Cardiac muscle cell (in vitro differentiated cells and primary cell): ENCODE results near the gene MAPT. TPM values are rescaled to one million over a fixed set of nuclear protein-coding genes. Genes with fewer than 3 reads are reported as not detected.
A peak's percentile ranks its signal among the peaks of the same experiment; 100 is the strongest.

Experiments
- DNase-seq, 2 donors: peaks; one replicate each; pipeline versions ENCODE4 v3.0.0 to v3.0.0-alpha.2; 2010 to 2017; ENCODE audit warnings: low read depth in 1 of 2, low spot score in 1 of 2
- H3K27ac ChIP-seq: fragments of 200-600 bp; sonication (generic); 2 replicates; pipeline ENCODE4 v1.5.1; 2016
- H3K27me3 ChIP-seq: fragments of 200-600 bp; sonication (generic); 2 replicates; pipeline ENCODE4 v1.6.0; 2016; ENCODE audit warnings: control low read depth
- H3K36me3 ChIP-seq: fragments of 200-600 bp; sonication (generic); 2 replicates; pipeline ENCODE4 v1.5.1; 2016; ENCODE audit warnings: control low read depth
- H3K4me1 ChIP-seq: fragments of 200-600 bp; sonication (generic); 2 replicates; pipeline ENCODE4 v1.8.1; 2017; ENCODE audit warnings: low read depth, mild to moderate bottlenecking, mixed run types
- H3K4me3 ChIP-seq: fragments of 200-600 bp; sonication (generic); 2 replicates; pipeline ENCODE4 v1.5.1; 2016; ENCODE audit warnings: mild to moderate bottlenecking
- H3K9me3 ChIP-seq: fragments of 200-600 bp; sonication (generic); 2 replicates; pipeline ENCODE4 v1.5.1; 2017; ENCODE audit warnings: low read depth, mild to moderate bottlenecking, control low read depth
- polyA plus RNA-seq: library from polyadenylated mRNA; unstranded; fragments of >200 nt; fragmentation: Nextera tagmentation; extraction: Ambion mirVana; gene quantifications from 2 replicates; pipeline ENCODE4 v1.2.1, GENCODE V29; 2016
- total RNA-seq: library from RNA; depleted of rRNA; stranded (reverse); fragments of >200 nt; gene quantifications from 2 replicates; pipeline ENCODE4 v1.2.3, GENCODE V29; 2016
- TF ChIP-seq, protein P1 (sequence below): IDR thresholded peaks from 2 replicates; pipeline ENCODE4 v1.5.1; 2012; ENCODE audit warnings: low read depth, mild to moderate bottlenecking, low read length

MAPT gene
- total and polyA plus RNA-seq, 2 experiments from 2014 or later = 1.3 to 1.9 TPM

DNA sequence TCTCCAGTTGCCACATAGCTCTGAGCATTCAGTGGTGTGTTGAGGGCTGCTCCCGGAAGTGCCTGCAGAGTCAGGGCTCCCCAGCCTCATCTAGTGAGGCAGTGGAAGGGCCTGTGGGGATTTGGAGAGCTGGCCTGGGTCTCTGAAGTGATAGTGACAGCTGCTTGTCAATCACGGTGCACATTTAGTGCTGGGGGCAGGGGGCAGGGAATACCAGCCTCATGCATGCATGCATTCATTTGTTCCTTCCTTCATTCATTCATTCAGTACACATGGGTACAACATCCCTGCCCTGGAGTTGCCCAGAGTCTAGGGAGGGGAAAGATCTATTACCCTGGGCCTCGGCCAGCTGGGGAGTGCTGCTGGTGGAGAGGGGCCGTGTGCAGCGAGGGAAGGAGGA, 93.4 kb downstream of the MAPT start:
- H3K27ac ChIP-seq = no peak overlapping the region
- TF ChIP-seq, protein P1, sequence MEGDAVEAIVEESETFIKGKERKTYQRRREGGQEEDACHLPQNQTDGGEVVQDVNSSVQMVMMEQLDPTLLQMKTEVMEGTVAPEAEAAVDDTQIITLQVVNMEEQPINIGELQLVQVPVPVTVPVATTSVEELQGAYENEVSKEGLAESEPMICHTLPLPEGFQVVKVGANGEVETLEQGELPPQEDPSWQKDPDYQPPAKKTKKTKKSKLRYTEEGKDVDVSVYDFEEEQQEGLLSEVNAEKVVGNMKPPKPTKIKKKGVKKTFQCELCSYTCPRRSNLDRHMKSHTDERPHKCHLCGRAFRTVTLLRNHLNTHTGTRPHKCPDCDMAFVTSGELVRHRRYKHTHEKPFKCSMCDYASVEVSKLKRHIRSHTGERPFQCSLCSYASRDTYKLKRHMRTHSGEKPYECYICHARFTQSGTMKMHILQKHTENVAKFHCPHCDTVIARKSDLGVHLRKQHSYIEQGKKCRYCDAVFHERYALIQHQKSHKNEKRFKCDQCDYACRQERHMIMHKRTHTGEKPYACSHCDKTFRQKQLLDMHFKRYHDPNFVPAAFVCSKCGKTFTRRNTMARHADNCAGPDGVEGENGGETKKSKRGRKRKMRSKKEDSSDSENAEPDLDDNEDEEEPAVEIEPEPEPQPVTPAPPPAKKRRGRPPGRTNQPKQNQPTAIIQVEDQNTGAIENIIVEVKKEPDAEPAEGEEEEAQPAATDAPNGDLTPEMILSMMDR = no peak

DNA sequence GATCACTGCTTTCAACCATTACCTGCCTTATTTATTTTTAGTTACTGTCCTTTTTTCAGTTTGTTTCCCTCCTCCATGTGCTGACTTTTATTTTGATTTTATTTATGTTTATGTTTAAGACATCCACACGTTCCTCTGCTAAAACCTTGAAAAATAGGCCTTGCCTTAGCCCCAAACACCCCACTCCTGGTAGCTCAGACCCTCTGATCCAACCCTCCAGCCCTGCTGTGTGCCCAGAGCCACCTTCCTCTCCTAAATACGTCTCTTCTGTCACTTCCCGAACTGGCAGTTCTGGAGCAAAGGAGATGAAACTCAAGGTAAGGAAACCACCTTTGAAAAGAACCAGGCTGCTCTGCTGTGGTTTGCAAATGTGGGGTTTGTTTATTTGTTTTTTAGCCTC, 95.4 kb downstream of the MAPT start:
- no peaks in the 10 kb centered on the region for H3K9me3 ChIP-seq
- no peaks in the 10 kb centered on the region for H3K4me1 ChIP-seq
- no peak for DNase-seq
- no peak overlapping the region for H3K4me3 ChIP-seq
- H3K27me3 ChIP-seq = no peaks in the 10 kb centered on the region
- TF ChIP-seq, protein P1 = no peak
- H3K36me3 ChIP-seq = no peaks in the 10 kb centered on the region
- no peak overlapping the region for H3K27ac ChIP-seq

More for the DNA sequence above, 93.4 kb downstream of the MAPT start:
- H3K27me3 ChIP-seq = no peaks in the 10 kb centered on the region
- H3K36me3 ChIP-seq = no peaks in the 10 kb centered on the region
- no peak overlapping the region for H3K4me3 ChIP-seq
- no peaks in the 10 kb centered on the region for H3K9me3 ChIP-seq
- no peak for DNase-seq
- H3K4me1 ChIP-seq = no peaks in the 10 kb centered on the region

DNA sequence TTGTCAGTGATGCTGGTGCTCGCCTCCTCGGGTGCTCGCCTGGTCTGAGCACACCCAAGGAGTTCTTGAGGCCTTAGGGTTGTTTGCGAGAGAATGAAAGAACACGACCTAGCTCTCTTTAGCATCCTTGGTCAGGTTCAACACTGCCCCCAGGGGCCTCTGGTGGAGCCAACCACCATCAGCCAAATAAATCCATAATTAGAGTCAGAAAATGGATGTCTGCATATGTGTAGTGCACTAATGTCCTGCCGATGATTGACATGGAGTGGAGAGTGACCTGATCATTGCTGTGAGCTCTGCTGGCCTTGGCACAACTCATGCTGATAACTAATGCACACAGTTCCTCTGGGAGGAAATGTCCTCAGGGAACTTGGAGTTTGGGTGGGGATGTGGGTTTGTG, 96.5 kb downstream of the MAPT start:
- Histone ChIP-seq H3K9me3 (no peaks in the 10 kb centered on the region), H3K36me3 (no peaks in the 10 kb centered on the region), H3K27ac (no peak overlapping the region), H3K27me3 (no peaks in the 10 kb centered on the region), H3K4me1 (no peaks in the 10 kb centered on the region), H3K4me3 (no peak overlapping the region)
- TF ChIP-seq, protein P1 = peak; percentile 6
- no peak for DNase-seq

DNA sequence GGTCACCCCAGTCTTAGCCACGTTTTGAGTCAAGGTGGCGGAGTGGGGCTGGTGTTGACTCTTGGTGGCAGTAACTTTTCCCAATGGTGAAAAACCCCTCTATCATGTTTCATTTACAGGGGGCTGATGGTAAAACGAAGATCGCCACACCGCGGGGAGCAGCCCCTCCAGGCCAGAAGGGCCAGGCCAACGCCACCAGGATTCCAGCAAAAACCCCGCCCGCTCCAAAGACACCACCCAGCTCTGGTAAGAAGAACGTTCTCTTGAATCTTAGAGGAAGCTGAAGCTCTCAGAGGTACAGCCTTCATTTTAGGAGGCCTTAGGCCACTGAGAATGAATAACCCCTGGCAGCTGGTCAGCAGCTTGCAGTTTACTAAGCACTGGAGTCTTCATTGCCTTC, 97.0 kb downstream of the MAPT start:
- no peaks in the 10 kb centered on the region for H3K27me3 ChIP-seq
- TF ChIP-seq, protein P1 = no peak
- no peak overlapping the region for H3K4me3 ChIP-seq
- no peak for DNase-seq
- H3K9me3 ChIP-seq = no peaks in the 10 kb centered on the region
- H3K4me1 ChIP-seq = no peaks in the 10 kb centered on the region
- H3K27ac ChIP-seq = no peak overlapping the region
- no peaks in the 10 kb centered on the region for H3K36me3 ChIP-seq

DNA sequence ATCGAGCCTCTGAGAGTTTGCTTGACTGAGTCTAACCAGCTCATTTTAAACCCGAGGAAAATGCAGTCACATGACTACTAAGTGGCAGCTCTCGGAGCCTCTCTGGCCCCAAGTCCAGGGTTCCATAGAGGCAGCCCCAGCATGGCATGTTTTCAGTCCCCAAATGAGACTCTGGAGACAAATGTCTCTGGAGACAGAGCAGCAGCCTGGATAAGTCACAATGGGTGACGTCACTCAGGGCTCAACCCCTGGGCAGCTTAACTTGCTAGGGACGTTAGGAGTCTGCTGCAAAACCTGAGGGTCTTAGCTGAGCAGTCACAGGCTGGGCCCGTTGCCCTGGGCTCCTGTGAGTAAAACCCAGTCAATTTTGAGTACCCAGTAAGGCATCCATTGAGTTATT, 97.8 kb downstream of the MAPT start:
- H3K9me3 ChIP-seq = no peaks in the 10 kb centered on the region
- H3K27me3 ChIP-seq = no peaks in the 10 kb centered on the region
- DNase-seq = no peak
- TF ChIP-seq, protein P1 = no peak
- H3K36me3 ChIP-seq = no peaks in the 10 kb centered on the region
- H3K4me3 ChIP-seq = no peak overlapping the region
- no peak overlapping the region for H3K27ac ChIP-seq
- no peaks in the 10 kb centered on the region for H3K4me1 ChIP-seq

DNA sequence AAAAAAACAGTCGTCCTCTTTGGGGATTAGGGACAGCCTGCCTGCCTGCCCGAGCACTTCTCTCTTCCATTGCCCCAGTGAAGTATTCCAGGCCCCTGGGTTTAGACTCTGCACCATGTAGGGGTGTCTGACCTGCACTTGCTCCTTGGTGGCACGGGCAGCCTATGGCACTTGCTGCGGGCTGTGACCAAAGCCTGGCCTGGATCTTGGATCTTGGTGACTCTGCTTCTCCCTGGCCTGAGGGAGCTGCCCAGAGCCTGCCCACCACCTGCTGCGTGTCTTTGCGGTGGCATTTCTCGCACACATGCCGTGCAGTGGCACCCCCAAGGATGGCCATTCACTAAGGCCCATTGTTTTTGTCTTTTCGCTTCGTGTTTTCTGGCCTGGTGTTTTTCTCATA, 98.5 kb downstream of the MAPT start:
- no peaks in the 10 kb centered on the region for H3K4me1 ChIP-seq
- H3K27me3 ChIP-seq = no peaks in the 10 kb centered on the region
- H3K36me3 ChIP-seq = no peaks in the 10 kb centered on the region
- peak in 1 of 2 donors; percentile 68 for DNase-seq
- TF ChIP-seq, protein P1 = no peak
- no peak overlapping the region for H3K4me3 ChIP-seq
- H3K9me3 ChIP-seq = no peaks in the 10 kb centered on the region
- H3K27ac ChIP-seq = no peak overlapping the region
